OCI-LY7 (cell line): ENCODE data around the gene MISP3.

ENCODE experiments used
- EZH2phosphoT487 ChIP-seq: fragments of 200-600 bp; sonication (generic); IDR thresholded peaks from 2 replicates; pipeline ENCODE4 v1.6.1; 2018; ENCODE audit warnings: low read depth, borderline replicate concordance, mild to moderate bottlenecking, mixed run types, antibody characterized with exemption, low read length, moderate library complexity, mixed read lengths
- TF ChIP-seq, protein P1 (sequence below): fragments of 200-600 bp; sonication (generic); conservative IDR thresholded peaks from 2 replicates; pipeline ENCODE4 v1.5.1; 2014; ENCODE audit warnings: mild to moderate bottlenecking, antibody characterized with exemption, low read length, moderate library complexity, mixed read lengths

DNA sequence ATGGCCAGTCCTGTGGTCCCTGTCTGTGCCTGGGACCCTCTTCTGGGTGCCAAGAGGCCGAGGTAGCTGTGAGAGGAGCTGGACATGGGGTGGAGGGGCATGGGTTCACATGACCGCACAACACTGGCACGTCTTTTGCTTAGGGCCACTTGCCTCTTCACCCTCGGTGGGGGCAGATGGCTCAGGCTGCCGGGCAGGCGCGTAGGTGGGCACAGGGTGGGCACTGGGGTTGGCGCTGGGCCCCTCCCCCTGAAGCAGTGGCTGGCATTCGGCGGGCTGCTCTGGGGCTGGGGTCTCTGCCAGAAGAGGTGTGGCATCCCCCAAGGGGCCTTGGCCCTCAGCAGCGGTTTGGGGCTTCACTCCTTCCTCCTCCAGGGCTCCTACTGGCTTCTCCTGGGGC, 19.1 kb upstream of the MISP3 start:
- TF ChIP-seq, protein P1, sequence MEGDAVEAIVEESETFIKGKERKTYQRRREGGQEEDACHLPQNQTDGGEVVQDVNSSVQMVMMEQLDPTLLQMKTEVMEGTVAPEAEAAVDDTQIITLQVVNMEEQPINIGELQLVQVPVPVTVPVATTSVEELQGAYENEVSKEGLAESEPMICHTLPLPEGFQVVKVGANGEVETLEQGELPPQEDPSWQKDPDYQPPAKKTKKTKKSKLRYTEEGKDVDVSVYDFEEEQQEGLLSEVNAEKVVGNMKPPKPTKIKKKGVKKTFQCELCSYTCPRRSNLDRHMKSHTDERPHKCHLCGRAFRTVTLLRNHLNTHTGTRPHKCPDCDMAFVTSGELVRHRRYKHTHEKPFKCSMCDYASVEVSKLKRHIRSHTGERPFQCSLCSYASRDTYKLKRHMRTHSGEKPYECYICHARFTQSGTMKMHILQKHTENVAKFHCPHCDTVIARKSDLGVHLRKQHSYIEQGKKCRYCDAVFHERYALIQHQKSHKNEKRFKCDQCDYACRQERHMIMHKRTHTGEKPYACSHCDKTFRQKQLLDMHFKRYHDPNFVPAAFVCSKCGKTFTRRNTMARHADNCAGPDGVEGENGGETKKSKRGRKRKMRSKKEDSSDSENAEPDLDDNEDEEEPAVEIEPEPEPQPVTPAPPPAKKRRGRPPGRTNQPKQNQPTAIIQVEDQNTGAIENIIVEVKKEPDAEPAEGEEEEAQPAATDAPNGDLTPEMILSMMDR, result no peak
- TF ChIP-seq EZH2phosphoT487, result no peak
